ENCODE data around the gene PAX5. TPM values are rescaled to one million over a fixed set of nuclear protein-coding genes. Genes with fewer than 3 reads are reported as not detected.

The PAX5 gene
- total and polyA plus RNA-seq, 4 donors, result 0.08 to 2.3 (median 0.40) TPM

DNA sequence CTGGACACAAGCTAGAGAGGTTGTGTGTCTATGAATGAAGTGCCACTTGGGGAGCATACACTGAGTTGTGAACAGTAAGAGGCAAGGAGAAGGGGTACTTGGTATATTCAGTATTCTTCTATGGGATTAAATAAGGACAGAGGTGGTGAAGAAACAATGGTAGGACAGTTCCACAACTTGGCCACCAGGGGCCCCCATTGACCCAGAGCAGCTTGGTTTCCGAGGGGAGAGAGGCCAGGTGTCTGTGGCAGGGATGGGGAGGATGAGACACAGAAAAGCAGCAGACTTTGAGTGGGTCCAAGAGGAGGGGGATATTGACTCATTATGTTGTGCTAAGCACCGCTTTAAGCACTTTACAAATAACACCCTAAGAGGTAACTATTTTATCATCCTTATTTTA, 240.8 kb downstream of the PAX5 start:
- Histone ChIP-seq H3K27ac (ENCODE audit: low read depth in 1 of 2, low read length in 1 of 2) (no peak overlapping the region), H3K27me3 (ENCODE audit: control insufficient read depth in 3 of 3, insufficient read depth in 3 of 3, low read length in 2 of 3) (no peaks in the 10 kb centered on the region), H3K9me3 (ENCODE audit: control insufficient read depth in 4 of 4, insufficient read depth in 3 of 4, low read length in 3 of 4) (peaks cover 0 to 11% (median 6%) of the 10 kb centered on the region in 4 donors), H3K36me3 (ENCODE audit: control insufficient read depth in 4 of 4, insufficient read depth in 4 of 4, low read length in 4 of 4) (no peaks in the 10 kb centered on the region), H3K4me1 (ENCODE audit: control insufficient read depth in 5 of 5, insufficient read depth in 5 of 5, low read length in 5 of 5) (no peaks in the 10 kb centered on the region), H3K9ac (ENCODE audit: insufficient read depth in 1 of 2, low read length in 2 of 2) (no peak overlapping the region), H3K4me3 (no peak overlapping the region)
- TF ChIP-seq, protein P1, sequence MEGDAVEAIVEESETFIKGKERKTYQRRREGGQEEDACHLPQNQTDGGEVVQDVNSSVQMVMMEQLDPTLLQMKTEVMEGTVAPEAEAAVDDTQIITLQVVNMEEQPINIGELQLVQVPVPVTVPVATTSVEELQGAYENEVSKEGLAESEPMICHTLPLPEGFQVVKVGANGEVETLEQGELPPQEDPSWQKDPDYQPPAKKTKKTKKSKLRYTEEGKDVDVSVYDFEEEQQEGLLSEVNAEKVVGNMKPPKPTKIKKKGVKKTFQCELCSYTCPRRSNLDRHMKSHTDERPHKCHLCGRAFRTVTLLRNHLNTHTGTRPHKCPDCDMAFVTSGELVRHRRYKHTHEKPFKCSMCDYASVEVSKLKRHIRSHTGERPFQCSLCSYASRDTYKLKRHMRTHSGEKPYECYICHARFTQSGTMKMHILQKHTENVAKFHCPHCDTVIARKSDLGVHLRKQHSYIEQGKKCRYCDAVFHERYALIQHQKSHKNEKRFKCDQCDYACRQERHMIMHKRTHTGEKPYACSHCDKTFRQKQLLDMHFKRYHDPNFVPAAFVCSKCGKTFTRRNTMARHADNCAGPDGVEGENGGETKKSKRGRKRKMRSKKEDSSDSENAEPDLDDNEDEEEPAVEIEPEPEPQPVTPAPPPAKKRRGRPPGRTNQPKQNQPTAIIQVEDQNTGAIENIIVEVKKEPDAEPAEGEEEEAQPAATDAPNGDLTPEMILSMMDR (IDR thresholded peaks at IDR 0.05; ENCODE audit: control extremely low read depth, extremely low read depth), result no peak
- DNase-seq, result no peak
- ATAC-seq (ENCODE audit: insufficient read depth, low FRiP score), result no peak
- WGBS, 2 donors, result 74 to 84% methylated on average over 2 of the region's 2 CpGs

- ATAC-seq (ENCODE audit: insufficient read depth, low FRiP score) (no peak), DNase-seq (no peak)
- Histone ChIP-seq H3K9me3 (ENCODE audit: control insufficient read depth in 4 of 4, insufficient read depth in 3 of 4, low read length in 3 of 4) (peaks cover 0 to 7% (median 6%) of the 10 kb centered on the region in 4 donors), H3K9ac (ENCODE audit: insufficient read depth in 1 of 2, low read length in 2 of 2) (no peak overlapping the region), H3K4me3 (no peak overlapping the region), H3K27ac (ENCODE audit: low read depth in 1 of 2, low read length in 1 of 2) (no peak overlapping the region), H3K36me3 (ENCODE audit: control insufficient read depth in 4 of 4, insufficient read depth in 4 of 4, low read length in 4 of 4) (no peaks in the 10 kb centered on the region), H3K27me3 (ENCODE audit: control insufficient read depth in 3 of 3, insufficient read depth in 3 of 3, low read length in 2 of 3) (no peaks in the 10 kb centered on the region), H3K4me1 (ENCODE audit: control insufficient read depth in 5 of 5, insufficient read depth in 5 of 5, low read length in 5 of 5) (no peaks in the 10 kb centered on the region)
- WGBS, 2 donors, result 57 to 83% methylated on average over 9 of the region's 9 CpGs
- TF ChIP-seq, protein P1 (IDR thresholded peaks at IDR 0.05; ENCODE audit: control extremely low read depth, extremely low read depth), result no peak
Observed at GRCh38 chr9:36791222-36791950, 242.7 kb downstream of the PAX5 start.

DNA sequence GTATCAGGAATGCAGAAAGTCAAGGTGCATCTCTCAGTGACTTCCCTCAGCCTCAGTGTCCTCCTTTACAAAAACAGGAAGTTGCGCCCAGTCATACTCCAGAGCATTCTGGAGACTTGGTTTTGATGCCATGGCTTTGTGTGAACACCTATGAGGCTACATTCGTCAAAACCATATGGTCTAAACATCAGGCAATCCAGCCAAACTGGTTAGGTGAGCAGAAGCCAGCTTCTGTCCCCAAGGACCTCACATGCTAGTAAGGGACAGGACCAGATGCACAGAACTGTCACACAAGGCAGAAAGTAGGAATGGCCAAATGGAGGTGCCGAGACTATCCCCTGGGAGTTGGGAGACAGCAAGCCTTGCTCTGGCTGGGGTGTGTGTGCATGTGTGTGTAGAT, 244.2 kb downstream of the PAX5 start:
- WGBS, 2 donors, result 55 to 58% methylated on average over 3 of the region's 3 CpGs

More for the DNA sequence above, 244.2 kb downstream of the PAX5 start:
- Histone ChIP-seq H3K27me3 (ENCODE audit: control insufficient read depth in 3 of 3, insufficient read depth in 3 of 3, low read length in 2 of 3) (no peaks in the 10 kb centered on the region), H3K27ac (ENCODE audit: low read depth in 1 of 2, low read length in 1 of 2) (no peak overlapping the region), H3K9me3 (ENCODE audit: control insufficient read depth in 4 of 4, insufficient read depth in 3 of 4, low read length in 3 of 4) (peaks cover 0 to 8% (median 6%) of the 10 kb centered on the region in 4 donors), H3K9ac (ENCODE audit: insufficient read depth in 1 of 2, low read length in 2 of 2) (no peak overlapping the region), H3K36me3 (ENCODE audit: control insufficient read depth in 4 of 4, insufficient read depth in 4 of 4, low read length in 4 of 4) (no peaks in the 10 kb centered on the region), H3K4me1 (ENCODE audit: control insufficient read depth in 5 of 5, insufficient read depth in 5 of 5, low read length in 5 of 5) (no peaks in the 10 kb centered on the region), H3K4me3 (no peak overlapping the region)
- ATAC-seq (ENCODE audit: insufficient read depth, low FRiP score) (no peak), DNase-seq (no peak)
- TF ChIP-seq, protein P1 (IDR thresholded peaks at IDR 0.05; ENCODE audit: control extremely low read depth, extremely low read depth), result no peak
